H1 (cell line): ENCODE results near the gene COL6A2.

Source experiments
- EP300 ChIP-seq, 2 experiments: IDR thresholded peaks; 1 replicate in 1 of 2; 2 replicates in 1 of 2; pipeline ENCODE4 v1.6.1; 2011 to 2012; ENCODE audit warnings: low read depth in 2 of 2, low read length in 2 of 2, mild to moderate bottlenecking in 2 of 2, borderline replicate concordance in 1 of 2, inconsistent platforms in 1 of 2, moderate library complexity in 1 of 2
- EZH2 ChIP-seq: fragments of 200-600 bp; sonication (generic); IDR thresholded peaks from 2 replicates; pipeline ENCODE4 v1.7.1; 2012; ENCODE audit warnings: low read depth, mild to moderate bottlenecking, moderate library complexity, low read length, inconsistent platforms; ENCODE audit not compliant: severe bottlenecking
- GTF2F1 ChIP-seq: IDR thresholded peaks from 2 replicates; pipeline ENCODE4 v1.6.1; 2012; ENCODE audit warnings: low read depth, low read length, improper control_type of control experiment, borderline replicate concordance
- KDM1A ChIP-seq: fragments of 200-600, 300-600 bp; sonication (generic); IDR thresholded peaks from 2 replicates; pipeline ENCODE4 v1.7.1; 2016; ENCODE audit warnings: mild to moderate bottlenecking, low read length, borderline replicate concordance
- MAFK ChIP-seq: IDR thresholded peaks from 2 replicates; pipeline ENCODE4 v1.6.1; 2012; ENCODE audit warnings: low read depth, mild to moderate bottlenecking, improper control_type of control experiment, low read length
- NANOG ChIP-seq: IDR thresholded peaks from 2 replicates; pipeline ENCODE4 v1.6.1; 2011; ENCODE audit warnings: low read length, low read depth, mild to moderate bottlenecking, inconsistent platforms; ENCODE audit not compliant: insufficient read depth, poor library complexity, severe bottlenecking
- RAD21 ChIP-seq, 2 experiments: IDR thresholded peaks in 1 of 2; conservative IDR thresholded peaks in 1 of 2; 2 replicates each; pipeline ENCODE4 v1.6.1; 2011; ENCODE audit warnings: low read depth in 2 of 2, low read length in 2 of 2, improper control_type of control experiment in 1 of 2, inconsistent platforms in 1 of 2, mild to moderate bottlenecking in 1 of 2, moderate library complexity in 1 of 2
- TF ChIP-seq, protein P1 (sequence below): IDR thresholded peaks from 2 replicates; pipeline ENCODE4 v1.6.1; 2011; ENCODE audit warnings: low read depth, mild to moderate bottlenecking, low read length; ENCODE audit not compliant: insufficient read depth
- TF ChIP-seq, protein P2 (sequence below), 3 experiments: IDR thresholded peaks; 1 replicate in 2 of 3; 2 replicates in 1 of 3; pipeline versions ENCODE4 v1.5.1 to v1.6.1; 2011; ENCODE audit warnings: low read length in 3 of 3, mild to moderate bottlenecking in 3 of 3, inconsistent platforms in 2 of 3, low read depth in 1 of 3, moderate library complexity in 1 of 3; ENCODE audit not compliant: insufficient read depth in 1 of 3; ENCODE audit errors: control extremely low read depth in 1 of 3

DNA sequence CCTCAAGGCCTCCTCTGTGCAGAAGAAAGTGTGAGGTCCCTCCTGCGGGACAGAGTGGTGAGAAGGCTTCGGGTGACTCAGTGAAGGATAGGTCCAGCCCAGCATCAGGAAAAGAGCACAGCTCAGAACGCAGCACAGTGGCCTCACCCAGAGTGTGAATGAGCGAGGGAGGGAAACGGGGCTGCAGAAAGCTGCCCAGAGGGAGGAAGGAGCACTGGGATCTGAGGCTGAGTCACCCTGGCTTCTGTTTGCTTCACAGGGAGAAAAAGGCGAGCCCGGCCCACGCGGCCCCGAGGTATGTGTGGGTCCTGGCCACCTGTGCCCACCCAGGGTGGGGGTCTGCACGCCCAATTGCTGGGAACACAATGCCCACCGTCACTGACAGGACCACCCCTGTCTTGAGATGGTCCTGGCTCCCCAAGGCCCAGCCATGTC lies 24.3 kb downstream of the COL6A2 start:
- no peak for TF ChIP-seq KDM1A
- no peak for TF ChIP-seq EZH2
- TF ChIP-seq, protein P1, sequence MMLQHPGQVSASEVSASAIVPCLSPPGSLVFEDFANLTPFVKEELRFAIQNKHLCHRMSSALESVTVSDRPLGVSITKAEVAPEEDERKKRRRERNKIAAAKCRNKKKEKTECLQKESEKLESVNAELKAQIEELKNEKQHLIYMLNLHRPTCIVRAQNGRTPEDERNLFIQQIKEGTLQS: no peak
- TF ChIP-seq EP300 (IDR thresholded peaks at IDR 0.05; ENCODE audit: borderline replicate concordance in 1 of 2, low read depth in 2 of 2, low read length in 2 of 2): no peak
- no peak for TF ChIP-seq RAD21 (IDR thresholded peaks at IDR 0.05 in 1 of 2, conservative IDR thresholded peaks at IDR 0.05 in 1 of 2; ENCODE audit: low read depth in 2 of 2, low read length in 2 of 2)
- TF ChIP-seq, protein P2, sequence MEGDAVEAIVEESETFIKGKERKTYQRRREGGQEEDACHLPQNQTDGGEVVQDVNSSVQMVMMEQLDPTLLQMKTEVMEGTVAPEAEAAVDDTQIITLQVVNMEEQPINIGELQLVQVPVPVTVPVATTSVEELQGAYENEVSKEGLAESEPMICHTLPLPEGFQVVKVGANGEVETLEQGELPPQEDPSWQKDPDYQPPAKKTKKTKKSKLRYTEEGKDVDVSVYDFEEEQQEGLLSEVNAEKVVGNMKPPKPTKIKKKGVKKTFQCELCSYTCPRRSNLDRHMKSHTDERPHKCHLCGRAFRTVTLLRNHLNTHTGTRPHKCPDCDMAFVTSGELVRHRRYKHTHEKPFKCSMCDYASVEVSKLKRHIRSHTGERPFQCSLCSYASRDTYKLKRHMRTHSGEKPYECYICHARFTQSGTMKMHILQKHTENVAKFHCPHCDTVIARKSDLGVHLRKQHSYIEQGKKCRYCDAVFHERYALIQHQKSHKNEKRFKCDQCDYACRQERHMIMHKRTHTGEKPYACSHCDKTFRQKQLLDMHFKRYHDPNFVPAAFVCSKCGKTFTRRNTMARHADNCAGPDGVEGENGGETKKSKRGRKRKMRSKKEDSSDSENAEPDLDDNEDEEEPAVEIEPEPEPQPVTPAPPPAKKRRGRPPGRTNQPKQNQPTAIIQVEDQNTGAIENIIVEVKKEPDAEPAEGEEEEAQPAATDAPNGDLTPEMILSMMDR (IDR thresholded peaks at IDR 0.05; ENCODE audit: control extremely low read depth in 1 of 3, insufficient read depth in 1 of 3, low read depth in 1 of 3, low read length in 3 of 3): no peak
- no peak for TF ChIP-seq GTF2F1
- TF ChIP-seq NANOG: no peak
- TF ChIP-seq MAFK: no peak
